ENCODE measurements around the gene AHNAK2. TPM values are rescaled to one million over a fixed set of nuclear protein-coding genes. Genes with fewer than 3 reads are reported as not detected.

The AHNAK2 gene
- total RNA-seq, 1 donor from 2014 or later = 184 TPM

DNA sequence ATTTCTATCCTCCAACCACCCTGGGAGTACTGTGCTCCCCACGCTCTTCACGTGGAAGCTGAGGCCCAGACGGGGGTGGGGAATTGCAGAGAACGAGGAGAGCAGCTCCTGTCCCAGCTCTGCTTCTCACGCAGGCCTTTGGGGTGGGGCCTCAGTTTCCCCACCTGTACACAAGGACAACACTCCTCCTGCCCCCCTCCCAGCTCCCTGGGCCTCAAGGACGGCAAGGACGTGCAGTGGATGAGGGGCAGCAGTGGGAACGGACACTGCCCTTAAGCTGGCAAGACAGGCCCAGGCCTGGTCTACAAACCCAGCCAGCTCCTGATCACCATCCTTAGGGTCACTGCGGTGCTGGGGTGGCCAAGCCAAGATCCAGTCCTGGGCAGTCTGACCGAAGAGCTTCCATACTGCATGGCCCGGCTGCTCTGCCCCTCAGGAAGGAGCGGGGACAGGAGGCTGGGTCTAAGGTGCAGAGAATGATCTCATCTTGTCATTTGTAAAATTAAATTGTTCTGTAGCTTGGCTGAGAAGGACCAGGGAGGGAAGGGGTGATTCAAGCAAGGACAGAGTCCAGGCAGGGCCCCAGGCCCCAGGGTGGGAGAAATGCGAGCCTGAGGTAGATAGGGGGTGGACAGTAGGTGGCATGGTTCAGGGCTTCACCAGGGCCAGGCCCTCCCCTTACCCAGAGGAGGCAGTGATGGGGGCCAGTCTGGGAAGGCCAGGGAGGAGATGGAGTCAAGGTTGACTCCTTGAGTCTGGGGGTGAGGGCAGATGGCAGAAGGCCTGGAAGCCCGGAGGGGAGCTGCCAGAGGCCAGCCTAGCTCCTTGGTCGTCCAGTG lies 6.1 kb upstream of the AHNAK2 start:
- ATAC-seq = no peak

GRCh38 chr14:104983231-104983721 lies 5.1 kb upstream of the AHNAK2 start:
- no peak for ATAC-seq

GRCh38 chr14:104982548-104983230 lies 4.5 kb upstream of the AHNAK2 start:
- ATAC-seq = no peak

DNA sequence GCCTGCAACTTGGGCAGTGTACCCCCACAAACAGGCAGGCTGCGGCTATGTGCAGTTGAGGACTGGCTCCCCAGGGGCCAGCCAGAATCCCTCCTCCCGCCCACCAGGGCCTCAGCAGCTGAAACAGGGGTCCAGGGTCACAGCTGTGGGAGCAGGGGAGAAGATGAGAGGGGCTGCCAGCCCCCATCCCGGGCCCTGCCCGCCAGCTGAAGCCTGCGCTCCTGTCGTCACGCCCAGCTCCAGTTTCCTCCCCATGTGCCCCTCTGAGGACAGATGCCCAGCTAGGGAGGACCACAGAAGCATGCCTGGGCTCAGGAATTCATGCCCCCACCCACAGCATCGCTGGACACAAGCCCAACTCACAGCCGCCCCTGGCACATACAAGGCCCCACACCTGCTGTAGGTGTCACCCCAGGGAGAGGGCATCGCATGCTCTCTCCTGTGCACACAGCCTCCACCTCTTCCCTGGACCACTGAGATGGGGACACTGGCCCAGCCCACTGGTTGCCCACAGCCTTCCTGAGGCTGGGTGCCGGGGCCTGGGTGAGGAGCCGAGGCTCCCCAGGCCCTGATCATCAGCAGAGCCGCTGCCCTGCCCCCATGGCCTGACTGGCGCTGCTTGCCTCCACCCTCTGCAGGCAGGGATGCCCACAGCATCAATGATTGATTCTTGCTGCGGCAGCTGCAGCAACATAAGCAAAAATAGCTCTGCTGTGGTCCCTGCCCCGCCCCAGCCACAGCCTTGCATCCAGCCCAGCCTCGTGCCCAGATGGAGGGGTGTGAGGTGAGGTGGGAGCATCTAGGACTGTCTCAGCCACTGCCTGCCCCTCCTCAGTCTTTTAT lies 3.7 kb upstream of the AHNAK2 start:
- ATAC-seq = no peak

DNA sequence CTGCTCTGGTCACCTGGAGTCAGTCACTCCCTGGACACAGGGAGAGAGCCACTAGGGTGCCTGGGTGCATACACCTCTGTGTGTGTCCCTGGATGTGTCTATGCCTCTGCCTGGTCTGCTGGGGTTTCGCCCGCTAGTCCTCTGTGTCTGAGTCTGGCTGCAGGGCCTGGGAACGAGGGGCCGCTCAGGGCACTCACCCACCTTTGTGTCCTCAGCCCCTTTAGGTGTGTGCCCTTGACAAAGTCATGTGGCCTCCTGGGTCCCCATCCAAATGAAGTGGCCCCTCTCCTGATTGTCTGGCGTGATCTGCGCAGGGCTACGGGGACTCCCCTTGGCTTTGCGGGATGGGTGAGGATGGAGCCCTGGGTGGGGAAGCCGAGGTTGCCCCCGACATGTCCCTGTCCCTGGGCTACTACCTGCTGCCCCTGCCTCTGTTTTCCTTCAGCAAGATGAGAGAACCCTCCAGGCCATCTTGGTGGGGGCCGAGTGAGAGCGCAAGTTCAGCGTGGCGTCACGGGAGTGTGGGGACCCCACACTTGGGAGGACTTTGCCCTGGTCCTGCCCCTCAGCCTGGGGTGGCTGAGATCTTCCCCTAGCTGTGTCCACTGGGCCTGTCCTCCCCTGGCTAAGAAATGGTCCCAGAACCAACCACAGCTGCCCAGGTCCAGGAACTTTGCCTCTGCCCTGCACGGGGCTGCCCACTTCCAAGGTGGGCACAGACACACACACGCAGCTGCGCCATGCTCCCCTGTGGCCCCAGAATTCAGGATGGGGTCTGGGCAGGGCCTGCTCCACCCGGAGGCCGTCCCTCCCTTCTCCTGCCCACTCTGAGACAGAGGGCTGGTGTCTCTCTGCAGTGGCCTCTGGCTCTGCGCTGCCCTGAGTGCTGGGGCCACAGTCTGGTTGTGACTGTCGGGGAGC lies 2.7 kb upstream of the AHNAK2 start:
- ATAC-seq = no peak

GRCh38 chr14:104979758-104980610 lies 1.8 kb upstream of the AHNAK2 start:
- no peak for ATAC-seq

GRCh38 chr14:104978746-104979691 lies 845 bp upstream of the AHNAK2 start:
- no peak for ATAC-seq

DNA sequence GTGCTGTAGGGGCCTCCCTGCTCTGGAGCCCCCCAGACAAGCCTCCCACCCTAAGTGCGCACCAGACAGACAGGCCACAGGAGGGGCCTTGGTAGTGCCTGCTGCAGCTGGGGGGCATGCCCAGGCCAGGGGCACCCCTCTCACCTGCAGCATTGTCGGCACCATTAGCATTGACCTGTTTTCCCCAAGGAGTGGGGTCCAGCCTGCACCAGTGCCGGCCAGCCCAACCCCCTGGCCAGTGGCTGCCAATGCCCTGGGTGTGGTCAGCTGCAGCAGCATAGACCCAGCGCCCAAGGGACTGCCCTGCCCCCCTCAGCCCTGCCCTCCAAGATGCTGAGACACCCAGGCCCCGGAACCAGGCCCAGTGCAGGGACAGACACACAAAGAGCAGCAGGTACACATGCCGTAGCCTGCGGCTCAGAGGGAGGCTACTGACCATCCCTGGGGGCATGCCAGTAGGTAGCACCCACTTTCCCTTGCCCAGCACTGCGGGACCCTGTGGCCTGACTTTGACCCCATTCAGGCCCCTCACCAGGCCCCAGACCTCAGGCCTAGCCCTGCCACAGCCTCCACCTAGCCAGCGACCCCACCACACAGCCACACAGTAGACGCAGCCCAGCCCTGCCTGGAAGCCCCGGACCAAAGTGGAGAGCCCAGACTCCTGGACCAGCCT lies 1.0 kb downstream of the AHNAK2 start:
- no peak for ATAC-seq

- ATAC-seq = peak; percentile 37
Observed at GRCh38 chr14:104976198-104977007, 1.8 kb downstream of the AHNAK2 start.

DNA sequence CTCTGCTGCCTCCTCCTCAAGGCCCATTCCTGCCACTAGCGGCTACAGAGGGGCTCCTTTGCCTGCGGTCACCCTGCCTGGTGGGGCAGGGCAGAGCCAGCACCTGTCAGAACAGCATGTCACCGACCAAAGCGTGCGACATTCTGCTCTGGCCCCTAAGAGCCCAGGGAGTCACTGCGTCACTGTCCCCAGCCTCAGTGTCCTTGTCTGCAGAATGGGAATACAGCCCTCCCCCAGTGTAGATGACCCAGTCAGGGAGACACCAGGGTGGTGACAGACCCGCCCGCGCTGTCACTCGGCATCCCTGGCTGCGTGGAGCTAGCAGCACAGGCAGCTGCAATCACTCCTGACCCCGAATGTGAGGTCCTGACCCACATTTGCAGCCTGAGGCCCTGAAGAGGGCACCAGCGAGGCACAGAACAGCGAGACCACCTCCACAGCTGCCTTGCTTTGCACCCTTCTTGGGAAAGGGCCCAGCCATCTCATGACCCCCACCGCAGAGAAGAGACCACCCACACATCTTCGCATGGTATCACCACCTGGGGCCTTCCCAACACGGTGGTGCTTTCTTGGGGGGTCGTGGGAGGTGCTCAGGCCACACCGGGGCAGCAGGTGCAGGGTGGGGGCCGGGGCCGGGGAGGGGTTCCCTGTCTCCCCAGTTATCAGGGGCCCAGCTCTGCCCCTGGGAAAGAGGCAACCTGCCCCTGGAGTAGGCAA lies 2.5 kb downstream of the AHNAK2 start:
- ATAC-seq = no peak

DNA sequence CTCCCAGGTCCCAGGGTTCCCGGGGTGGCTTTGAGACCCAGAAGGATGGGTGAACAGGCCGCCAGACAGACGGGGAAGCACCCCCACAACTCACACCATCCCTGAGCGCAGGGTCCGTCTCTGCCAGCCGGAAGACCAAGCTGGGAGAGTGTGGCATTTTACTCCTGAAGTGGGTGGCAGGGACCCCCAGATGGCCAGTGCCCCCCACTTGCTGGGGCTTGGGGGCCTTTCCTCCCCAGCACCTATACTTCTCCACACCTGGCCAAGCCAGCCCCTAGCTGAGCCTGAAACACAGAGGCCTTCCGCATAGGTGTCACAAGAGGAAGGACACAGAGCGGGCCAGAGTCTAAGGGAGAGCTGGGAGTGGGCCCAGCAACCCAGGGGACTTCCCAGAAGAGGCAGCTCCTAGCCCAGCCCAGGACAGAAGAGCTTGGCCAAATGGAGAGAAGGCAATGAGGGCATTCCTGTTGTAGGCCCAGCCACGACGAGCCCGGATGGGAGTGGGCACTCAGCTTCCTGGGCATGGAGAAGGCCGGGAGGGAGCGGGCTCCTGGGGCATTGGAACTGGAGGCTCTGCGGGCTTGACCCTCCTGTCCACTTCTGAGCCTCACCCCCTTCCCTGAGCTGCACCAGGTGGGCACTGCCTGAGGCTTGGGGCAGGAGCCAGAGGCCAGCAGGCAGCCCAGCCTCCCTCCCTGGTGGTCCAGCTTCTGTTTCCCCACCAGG lies 3.3 kb downstream of the AHNAK2 start:
- ATAC-seq = no peak

DNA sequence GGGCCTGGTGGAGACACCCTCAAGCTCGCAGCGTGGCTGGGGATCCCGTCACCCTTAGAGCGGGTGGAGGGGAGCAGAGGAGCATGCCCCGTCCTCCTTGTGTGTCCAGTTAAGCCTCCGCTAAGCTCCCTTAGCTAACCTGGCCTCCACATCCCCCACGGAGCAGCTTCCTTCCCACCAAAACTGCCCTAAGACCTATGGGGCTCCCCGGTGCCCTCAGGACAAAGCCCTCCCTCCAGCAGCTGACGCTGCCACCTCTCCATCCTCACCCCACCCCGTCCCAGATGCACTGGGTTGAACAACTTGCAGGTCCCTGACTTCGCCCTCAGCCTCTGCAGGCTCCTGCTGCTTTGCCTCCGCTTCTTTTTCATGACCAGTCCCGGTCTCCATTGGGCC lies 4.0 kb downstream of the AHNAK2 start:
- no peak for ATAC-seq

DNA sequence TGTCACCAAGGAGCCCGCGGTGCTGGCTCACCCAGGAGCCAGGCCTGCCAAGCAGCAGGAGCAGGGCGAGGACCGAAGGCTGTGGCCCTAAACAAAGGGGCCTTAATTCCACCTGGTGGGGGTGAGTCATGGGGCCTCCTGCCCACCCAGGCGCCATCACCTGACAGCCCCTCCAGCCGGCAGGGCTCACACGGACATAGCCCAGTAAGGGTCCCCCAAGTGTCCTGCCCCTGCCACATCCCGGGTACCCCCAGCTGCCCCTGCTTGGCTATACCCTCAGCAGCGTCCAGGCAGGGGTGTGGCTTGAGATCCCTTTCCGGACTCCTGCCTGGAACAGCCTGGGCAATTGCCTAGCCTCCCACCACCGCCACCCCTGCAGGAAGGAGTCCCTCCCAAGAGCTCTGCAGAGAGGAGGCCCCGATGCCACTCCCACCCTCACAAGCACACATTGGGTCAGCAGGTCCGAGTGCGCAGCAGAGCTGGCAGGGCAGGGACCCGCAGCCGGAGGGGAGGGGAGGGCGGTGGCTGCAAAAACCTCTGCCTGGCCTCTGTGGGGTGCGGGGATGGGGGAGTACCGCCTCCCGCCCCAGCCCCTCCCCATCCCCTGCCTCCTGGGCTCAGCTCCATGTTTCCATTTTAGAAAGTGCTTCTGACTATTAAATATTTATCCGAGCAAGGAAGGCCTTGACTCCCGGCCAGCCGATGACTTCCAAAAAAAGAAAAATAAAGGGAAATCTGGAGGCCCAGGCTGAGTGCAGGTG lies 4.6 kb downstream of the AHNAK2 start:
- peak; percentile 71 for ATAC-seq

- no peak for ATAC-seq
Observed at GRCh38 chr14:104973135-104973384, 5.1 kb downstream of the AHNAK2 start.

- peak; percentile 58 for ATAC-seq
Observed at GRCh38 chr14:104972301-104973134, 5.7 kb downstream of the AHNAK2 start.
